Activated gamma-delta T cell treated with Interleukin-2 at 50 U/mL for 16 hours (primary cell): ENCODE measurements around the gene AGBL4.

ENCODE experiments used
- DNase-seq: peaks from one replicate; pipeline ENCODE4 v3.0.0-alpha.2; 2020

AGBL4 gene

GRCh38 chr1:48876330-48876785, 1147.4 kb downstream of the AGBL4 start:
- DNase-seq = no peak

- no peak for DNase-seq
Observed at GRCh38 chr1:48875552-48876329, 1148.0 kb downstream of the AGBL4 start.

- no peak for DNase-seq
Observed at GRCh38 chr1:48873944-48874343, 1149.8 kb downstream of the AGBL4 start.

GRCh38 chr1:48870596-48870995, 1153.2 kb downstream of the AGBL4 start:
- no peak for DNase-seq

- no peak for DNase-seq
Observed at GRCh38 chr1:48869116-48869893, 1154.4 kb downstream of the AGBL4 start.

GRCh38 chr1:48864913-48865312, 1158.8 kb downstream of the AGBL4 start:
- no peak for DNase-seq

GRCh38 chr1:48859456-48859855, 1164.3 kb downstream of the AGBL4 start:
- no peak for DNase-seq

GRCh38 chr1:48858200-48858920, 1165.4 kb downstream of the AGBL4 start:
- no peak for DNase-seq

GRCh38 chr1:48853006-48853405, 1170.7 kb downstream of the AGBL4 start:
- no peak for DNase-seq

GRCh38 chr1:48851638-48852037, 1172.1 kb downstream of the AGBL4 start:
- no peak for DNase-seq

- DNase-seq = no peak
Observed at GRCh38 chr1:48848035-48848434, 1175.7 kb downstream of the AGBL4 start.

- no peak for DNase-seq
Observed at GRCh38 chr1:48846441-48846840, 1177.3 kb downstream of the AGBL4 start.

- no peak for DNase-seq
Observed at GRCh38 chr1:48844187-48844586, 1179.6 kb downstream of the AGBL4 start.

- no peak for DNase-seq
Observed at GRCh38 chr1:48841966-48842365, 1181.8 kb downstream of the AGBL4 start.

- DNase-seq = no peak
Observed at GRCh38 chr1:48841461-48841860, 1182.3 kb downstream of the AGBL4 start.

- no peak for DNase-seq
Observed at GRCh38 chr1:48831120-48831978, 1192.4 kb downstream of the AGBL4 start.

GRCh38 chr1:48830715-48831114, 1193.0 kb downstream of the AGBL4 start:
- no peak for DNase-seq

- no peak for DNase-seq
Observed at GRCh38 chr1:48829446-48829845, 1194.3 kb downstream of the AGBL4 start.

GRCh38 chr1:48823168-48823567, 1200.6 kb downstream of the AGBL4 start:
- DNase-seq = no peak

- DNase-seq = no peak
Observed at GRCh38 chr1:48820491-48820890, 1203.3 kb downstream of the AGBL4 start.

GRCh38 chr1:48817505-48818114, 1206.1 kb downstream of the AGBL4 start:
- DNase-seq = no peak

- DNase-seq = no peak
Observed at GRCh38 chr1:48810740-48811139, 1213.0 kb downstream of the AGBL4 start.
